ENCODE results near the gene SRMS.

SRMS gene

DNA sequence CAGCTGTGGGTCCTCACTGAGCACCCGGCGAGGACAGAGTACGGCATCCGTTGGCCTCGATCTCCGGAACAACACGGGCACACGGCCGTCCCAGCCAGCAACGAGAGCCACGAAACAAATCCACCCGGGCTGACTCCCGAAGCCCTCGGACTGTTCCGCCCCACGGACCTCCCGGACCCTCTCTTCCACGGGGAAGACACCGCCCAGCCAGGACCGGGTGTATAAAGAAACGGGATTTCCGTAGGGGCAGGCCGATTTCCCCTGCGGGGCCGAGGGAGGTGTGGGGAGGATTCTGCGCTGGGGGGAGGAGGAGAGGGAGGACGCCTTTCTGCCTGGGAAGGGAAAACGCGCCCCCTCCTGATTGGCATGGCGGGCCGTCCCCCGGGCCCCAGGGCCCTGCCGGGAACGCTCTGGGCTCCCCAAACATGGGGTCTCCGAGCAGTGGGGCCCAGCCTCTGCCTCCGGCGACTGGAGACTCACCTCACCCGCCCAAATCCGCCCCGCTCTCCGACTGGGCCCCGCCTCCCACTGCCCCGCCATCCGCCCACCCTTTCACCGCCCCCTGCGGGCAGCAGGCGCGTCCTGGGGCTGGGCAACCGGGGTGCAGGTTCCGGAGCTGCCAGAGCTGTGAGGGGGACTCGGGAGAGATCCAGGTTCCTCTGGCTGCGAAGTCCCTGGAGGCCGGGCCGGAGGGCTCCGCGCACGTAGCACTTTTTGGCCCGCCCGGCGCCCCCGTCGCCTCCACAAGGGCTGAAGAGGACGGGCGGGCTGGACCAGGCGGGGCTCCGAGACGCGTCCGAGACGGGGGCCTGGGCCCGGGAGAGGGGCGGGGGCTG is 27.7 kb downstream of the SRMS start:
- DNase-seq, result peak in 1 of 2 donors; percentile 7

GRCh38 chr20:63518946-63519667 is 28.4 kb downstream of the SRMS start:
- no peak for DNase-seq

DNA sequence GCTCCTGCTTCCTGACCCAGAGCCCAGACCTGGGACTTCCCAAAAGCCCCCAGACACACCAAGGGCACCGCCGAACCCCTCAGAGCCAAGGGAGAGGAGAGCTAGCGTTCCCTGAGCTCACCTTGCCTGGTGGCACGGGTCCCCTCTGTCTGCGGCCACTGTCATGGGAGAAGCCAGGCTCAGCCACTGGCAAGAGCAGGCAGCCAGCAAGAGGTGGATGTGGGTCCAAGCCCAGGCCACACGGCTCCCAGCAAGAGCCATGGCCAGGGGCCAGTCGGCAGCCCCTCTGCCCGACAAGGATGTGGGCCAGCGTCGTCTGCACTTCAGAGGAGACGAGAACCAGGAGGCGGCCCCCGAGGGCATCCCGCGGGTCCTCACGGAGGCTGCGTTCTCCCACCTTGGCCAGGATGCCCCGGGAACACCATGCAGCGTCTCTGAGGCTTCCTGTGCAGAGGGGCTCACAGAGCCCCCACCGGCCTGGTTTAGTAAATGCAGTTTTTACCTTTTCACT is 29.1 kb downstream of the SRMS start:
- DNase-seq, result no peak

- no peak for DNase-seq
Measured at GRCh38 chr20:63517376-63518309, 29.9 kb downstream of the SRMS start.

DNA sequence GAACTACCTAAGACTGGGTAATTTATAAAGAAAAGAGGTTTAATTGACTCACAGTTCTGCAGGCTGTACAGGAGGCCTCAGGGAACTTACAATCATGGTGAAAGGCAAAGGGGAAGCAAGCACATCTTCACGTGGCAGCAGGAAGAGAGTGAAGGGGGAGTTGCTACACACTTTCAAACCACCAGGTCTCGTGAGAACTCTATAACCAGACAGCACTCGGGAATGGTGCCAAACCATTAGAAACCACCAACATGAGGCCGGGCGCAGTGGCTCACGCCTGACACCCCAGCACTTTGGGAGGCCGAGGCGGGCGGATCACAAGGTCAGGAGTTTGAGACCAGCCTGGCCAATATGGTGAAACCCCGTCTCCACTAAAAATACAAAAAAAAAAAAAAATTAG is 33.0 kb downstream of the SRMS start:
- DNase-seq, result peak; percentile 18 to 38

DNA sequence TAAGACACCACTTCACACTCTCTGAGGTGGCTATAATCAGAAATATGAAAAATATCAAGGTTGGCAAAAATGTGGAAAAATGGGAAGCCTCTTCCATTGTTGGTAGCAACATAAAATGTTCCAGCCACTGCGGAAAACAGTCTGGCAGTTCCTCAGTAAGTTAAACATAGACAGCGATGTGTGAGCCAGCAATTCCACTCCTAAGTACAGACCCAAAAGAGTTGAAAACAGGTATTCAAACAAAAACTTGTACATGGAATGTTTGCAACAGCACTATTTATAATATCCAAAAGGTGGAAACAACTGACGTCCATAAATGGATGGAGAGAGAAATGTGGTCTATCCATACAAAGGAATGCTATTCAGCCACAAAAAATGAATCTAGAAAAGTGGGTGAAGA is 34.3 kb downstream of the SRMS start:
- no peak for DNase-seq

DNA sequence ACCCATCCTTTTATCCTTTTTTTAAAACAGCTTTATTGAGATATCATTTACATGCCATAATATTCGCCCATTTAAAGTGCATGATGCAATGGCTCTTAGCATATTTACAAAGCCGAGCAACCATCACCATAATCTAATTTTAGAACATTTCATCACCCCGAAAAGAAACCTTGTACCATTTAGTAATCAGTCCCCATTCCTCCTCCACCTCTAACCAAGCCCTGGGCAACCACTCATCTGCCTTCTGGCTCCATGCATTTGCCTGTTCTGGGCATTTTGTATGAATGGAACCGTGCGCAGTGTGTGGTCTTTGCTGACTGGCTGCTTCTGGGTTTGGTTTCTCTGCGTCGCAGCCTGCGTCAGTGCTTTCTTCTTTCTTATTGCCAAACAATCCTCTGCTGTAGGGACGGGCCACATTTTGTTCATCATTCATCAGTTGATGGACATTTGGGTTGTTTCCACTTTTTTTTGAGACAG is 38.4 kb downstream of the SRMS start:
- DNase-seq, result no peak

- no peak for DNase-seq
Measured at GRCh38 chr20:63508072-63508768, 39.3 kb downstream of the SRMS start.

- DNase-seq, result no peak
Measured at GRCh38 chr20:63507083-63507743, 40.3 kb downstream of the SRMS start.

DNA sequence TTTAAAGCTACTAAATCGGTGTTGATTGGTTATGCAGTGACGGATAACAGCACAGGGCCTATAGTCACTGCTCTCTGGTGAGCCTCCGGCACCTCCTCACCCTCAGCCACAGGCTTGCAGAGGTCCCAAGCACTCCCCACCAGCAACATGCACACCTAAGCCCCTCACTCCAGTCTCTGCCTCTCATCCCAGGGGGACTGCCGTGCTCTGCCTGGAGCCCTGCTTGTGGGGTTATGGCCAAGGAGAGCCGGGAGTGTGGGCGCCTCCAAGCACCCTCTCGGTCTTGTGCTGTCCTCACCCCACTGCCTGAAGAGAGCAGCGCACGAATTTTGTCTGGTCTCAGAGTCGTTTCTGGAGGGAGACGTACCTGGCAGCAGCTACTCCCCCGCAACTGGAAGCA is 41.8 kb downstream of the SRMS start:
- no peak for DNase-seq

DNA sequence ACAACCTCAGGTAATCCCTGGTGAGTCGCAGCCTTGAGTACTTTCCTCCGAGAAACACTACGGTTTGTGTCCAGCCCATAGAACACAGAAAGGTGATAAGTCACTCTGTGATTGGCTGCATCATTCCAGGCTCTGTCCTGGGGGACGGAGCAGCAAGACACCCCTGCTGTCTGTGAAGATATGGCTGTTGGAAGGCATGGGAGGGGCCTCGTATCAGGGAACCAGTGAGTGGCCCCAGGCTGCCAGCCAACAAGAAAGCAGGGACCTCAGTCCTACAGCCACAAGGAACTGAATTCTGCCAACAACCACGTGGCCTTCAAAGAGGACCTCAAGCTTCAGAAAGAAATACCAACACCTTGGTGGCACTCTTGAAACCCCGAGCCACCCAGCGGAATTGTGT is 42.3 kb downstream of the SRMS start:
- no peak for DNase-seq

GRCh38 chr20:63504642-63505041 is 42.9 kb downstream of the SRMS start:
- DNase-seq, result no peak

DNA sequence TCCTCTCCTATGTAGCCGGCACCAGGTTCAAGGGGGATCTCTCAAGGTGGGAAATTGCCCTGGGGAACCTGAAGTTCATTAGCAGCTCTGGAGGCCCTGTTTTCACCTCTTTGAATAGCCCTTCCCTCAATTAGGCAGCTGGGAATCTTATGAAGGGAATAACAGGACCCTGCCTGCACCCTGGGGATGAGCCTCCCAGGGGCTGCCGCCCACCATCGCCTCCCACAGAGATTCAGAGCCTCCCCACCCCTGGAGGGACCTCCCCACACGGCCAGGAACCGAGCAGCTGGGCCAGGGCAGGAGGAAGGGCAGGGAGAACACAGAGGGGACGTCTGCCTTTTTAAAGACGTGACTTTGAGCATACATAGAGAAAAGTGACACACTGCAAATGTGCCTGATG is 44.0 kb downstream of the SRMS start:
- DNase-seq, result no peak

- no peak for DNase-seq
Measured at GRCh38 chr20:63502671-63503172, 44.8 kb downstream of the SRMS start.

DNA sequence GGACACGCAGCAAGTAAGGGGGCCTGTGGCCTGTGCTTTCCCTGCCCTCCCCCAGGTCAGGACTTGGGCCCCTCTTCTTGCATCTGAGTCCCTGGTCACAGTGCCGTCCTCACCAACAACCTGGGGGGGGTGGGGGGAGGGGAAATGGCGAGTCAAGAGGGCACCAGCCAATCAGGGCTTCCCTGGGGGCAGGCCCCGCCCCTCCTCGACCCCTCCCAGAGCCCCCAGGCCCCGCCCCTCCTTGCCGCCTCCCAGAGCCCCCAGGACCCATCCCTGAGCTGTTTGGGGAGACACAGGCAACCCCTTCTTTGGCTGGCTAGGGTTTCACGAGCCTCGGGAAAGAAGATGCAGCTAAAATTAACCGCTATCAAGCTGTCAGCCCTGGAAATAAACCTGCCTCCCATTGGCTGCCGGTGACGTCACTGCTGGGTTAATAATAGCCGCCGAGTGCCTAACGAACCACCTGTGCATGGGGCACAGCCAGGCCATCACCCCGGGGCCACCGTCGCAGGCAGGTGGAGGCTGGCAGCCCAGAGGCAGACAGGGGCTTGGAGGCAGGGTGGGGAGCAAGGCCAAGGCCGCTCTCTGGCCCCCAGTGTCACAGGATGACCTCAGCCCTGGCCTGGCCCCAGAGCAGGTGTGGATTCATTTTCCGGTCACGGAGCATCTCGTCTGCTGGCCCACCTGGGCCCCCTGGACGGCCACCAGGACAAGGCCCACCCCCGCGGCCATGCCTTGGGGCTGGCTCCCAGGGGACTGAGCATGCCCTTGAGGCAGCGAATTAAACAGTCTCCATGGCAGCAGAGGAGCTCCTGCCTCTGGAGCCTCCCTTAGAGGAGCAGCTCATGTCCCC is 45.5 kb downstream of the SRMS start:
- DNase-seq, result no peak

- no peak for DNase-seq
Measured at GRCh38 chr20:63500902-63501817, 46.4 kb downstream of the SRMS start.

DNA sequence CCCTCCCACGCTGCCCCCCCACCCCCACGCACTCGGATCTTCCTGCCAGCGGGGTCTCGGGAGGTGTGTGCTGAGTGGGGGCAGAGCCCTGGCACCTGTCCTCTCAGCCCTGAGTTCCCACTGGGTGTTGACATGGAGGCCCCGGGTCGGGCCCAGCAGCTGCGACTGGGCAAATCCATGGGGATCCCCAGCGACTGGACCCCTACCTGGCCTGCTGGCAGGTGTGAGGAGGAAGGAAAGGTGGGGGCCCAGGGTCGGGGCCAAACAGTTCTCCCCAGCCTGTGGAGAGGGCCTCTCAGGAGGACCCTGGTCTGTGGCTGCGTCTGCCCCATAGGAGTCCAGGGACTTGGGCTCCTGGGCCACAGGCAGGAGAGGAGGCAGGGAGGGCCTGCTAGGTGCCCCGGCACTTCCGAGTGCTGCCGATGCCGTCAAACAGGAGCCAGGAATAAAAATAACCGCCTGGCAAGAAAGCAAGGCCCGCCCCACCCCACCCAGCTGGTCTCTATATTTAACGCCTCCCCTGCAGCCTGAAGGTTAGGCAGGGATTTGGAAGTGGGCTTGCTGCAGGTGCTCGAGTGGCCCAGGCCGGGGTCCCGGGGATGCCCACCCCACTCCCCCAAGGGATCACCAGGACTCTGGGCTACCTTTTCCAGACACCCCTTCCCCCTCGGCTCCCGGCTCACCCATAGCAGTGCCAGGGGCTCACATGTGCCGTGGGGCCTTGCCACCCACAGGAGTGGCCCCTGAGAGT is 47.2 kb downstream of the SRMS start:
- DNase-seq, result no peak

GRCh38 chr20:63499338-63499969 is 48.1 kb downstream of the SRMS start:
- no peak for DNase-seq

All from inflammatory macrophage (primary cell).